Left colon (tissue), 2 donors: ENCODE data around the gene TPST1. TPM values are rescaled to one million over a fixed set of nuclear protein-coding genes. Genes with fewer than 3 reads are reported as not detected.

Experiments used
- ATAC-seq: fragments of 200-7000 bp; cut with Tn5 transposase; one replicate; pipeline ENCODE4 v1.9.1; 2020; ENCODE audit warnings: mild to moderate bottlenecking, moderate library complexity
- DNase-seq, 2 donors: peaks; one replicate each; pipeline ENCODE4 v3.0.0-alpha.2; 2020
- intact Hi-C, 2 donors: fragments of 100-400 bp; cut with DNase I in 1 of 2; cut with micrococcal nuclease in 1 of 2; formaldehyde crosslinking; loops; one replicate each; pipeline versions ENCODE4 v1.11.2 to v1.14.0; 2022; cut with DNase I, micrococcal nuclease
- total RNA-seq, 2 donors: library from RNA; stranded (reverse); fragmentation: NEBNext Ultra II Directional; extraction: Animal tissue kit (Norgen Biotek cat#: 25700); gene quantifications; one replicate each; pipeline ENCODE4 v1.2.1, GENCODE V29; 2021
- donor health status: DM: no; HTN: no; CAD: no.
- donor health status: DM: yes; HTN: yes; CAD: no.

The TPST1 gene
- total RNA-seq, 2 donors from 2014 or later = 4.7 TPM

DNA sequence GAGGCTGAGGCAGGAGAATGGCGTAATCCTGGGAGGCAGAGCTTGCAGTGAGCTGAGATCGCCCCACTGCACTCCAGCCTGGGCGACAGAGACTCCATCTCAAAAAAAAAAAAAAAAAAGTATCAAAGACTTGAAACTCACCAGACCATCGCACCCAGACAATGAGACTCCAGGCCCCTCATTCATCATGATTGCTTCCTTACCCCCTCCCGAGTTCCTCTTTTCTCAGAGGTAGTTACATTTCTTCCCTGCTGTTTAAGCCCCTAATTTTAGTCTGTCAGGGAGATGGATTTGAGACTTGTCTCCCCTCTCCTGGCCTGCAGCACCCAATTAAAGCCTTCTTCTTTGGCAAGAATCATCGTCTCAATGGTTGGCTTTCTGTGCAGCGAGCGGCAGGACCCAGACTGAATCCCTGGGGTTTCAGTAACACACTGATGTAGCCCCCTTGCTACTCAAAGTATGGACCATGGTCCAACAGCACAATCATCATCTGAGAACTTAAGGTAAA is 19.4 kb upstream of the TPST1 start:
- intact Hi-C loops = no loop called here
- ATAC-seq = no peak
- DNase-seq = no peak

DNA sequence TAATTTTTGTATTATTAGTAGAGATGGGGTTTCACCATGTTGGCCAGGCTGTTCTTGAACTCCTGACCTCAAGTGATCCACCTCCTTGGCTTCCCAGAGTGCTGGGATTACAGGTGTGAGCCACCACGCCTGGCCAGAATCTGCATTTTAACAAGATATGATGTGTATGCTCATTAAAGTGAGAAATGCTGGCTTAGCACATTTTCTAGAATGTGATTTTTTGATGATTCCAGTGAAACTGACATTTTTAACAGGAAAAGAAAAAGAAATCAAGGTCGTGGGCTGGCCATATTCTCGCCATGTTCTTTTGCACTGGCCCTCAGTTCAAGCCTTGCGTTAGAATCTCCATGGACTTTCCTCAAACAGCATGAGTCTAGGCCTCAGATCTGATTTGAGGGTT is 18.1 kb upstream of the TPST1 start:
- intact Hi-C loops = no loop called here
- DNase-seq = no peak
- ATAC-seq = no peak

GRCh38 chr7:66187905-66188304 is 17.2 kb upstream of the TPST1 start:
- peak in 1 of 2 donors; percentile 34 for DNase-seq
- no peak for ATAC-seq

GRCh38 chr7:66188645-66189044 is 16.5 kb upstream of the TPST1 start:
- no peak for ATAC-seq
- DNase-seq = no peak
- intact Hi-C loops = no loop called here

More at GRCh38 chr7:66187905-66188304, 17.2 kb upstream of the TPST1 start:
- intact Hi-C loops = no loop called here

DNA sequence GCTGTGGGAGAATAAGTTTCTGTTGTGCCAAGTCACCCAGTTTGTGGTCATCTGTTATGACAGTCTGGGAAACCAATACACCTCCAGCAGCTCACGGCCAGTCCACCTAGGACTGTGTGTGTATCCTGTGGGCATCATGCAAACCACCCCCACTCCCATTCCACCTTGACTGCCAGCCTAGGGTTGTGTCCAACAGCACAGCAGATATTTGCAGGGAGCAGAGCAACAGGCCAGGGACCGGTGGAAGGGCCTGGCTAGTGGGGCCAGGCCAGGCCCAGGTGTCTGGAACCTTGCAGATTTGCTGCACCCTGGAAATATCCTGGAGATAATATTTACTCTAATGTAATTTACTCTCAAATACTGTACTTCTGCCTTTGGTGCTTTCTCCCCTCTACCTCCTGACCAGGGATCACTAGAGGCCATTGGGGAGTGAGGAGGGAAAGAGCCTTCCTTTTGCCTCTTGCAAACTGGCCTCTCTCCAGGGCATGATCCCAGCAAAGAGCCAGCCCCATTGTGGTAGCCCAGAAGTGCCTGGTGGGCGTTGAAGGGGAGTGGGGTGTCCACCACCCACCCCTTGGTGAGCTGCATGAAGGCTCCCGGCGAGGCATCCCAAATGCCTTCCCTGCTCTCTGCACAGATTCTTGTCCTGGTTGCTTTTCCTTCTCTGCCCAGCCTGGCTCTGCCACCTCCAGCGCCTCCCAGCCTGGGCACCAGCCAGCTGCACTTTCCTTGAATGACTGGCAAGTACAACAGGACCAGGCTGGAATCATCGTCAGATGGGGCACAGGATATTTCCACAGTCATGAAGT is 15.2 kb upstream of the TPST1 start:
- DNase-seq = no peak
- ATAC-seq = no peak
- intact Hi-C loops = no loop called here

DNA sequence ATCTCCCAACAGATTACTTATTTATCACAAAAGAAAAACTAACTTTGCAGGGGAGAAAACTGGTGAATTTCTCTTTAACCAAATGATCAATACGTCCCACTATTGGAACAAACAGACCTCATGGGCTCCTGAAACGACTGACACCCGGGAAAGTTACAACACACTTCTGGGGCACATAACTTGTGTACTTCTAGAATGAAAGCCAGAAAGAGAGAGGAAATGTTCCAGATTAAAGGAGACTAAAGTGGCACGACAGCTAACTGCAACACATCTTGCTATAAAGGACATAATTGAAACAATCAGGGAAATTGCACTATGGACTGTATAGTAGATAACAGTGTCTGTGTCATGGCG is 14.7 kb upstream of the TPST1 start:
- ATAC-seq = peak; percentile 26
- no peak for DNase-seq
- intact Hi-C loops = no loop called here

DNA sequence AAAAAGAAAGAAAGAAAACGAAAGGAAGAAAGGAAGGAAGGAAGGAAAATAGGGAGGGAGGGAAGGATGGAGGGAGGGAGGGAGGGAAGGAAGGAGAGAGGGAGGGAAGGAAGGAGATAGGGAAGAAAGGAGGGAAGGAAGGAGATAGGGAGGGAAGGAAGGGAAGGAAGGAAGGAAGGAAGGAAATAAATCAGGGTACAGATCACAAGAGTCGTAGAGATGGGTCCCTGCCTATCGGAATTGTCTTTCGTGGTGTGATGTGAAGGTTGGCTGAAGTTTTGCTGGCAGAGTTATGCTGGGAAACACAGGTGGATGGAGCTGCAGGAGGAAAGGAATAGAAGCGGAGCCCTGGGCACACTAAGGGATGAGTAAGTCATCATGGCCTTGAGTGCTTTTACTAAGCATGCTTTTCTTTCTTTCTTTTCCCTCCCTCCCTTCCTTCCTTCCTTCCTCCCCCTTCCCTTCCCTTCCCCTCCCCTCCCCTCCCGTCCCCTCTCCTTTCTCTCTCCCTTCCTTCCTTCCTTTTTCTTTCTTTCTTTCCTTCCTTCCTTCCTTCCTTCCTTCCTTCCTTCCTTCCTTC is 11.9 kb upstream of the TPST1 start:
- DNase-seq = no peak
- ATAC-seq = no peak
- intact Hi-C loops = no loop called here

DNA sequence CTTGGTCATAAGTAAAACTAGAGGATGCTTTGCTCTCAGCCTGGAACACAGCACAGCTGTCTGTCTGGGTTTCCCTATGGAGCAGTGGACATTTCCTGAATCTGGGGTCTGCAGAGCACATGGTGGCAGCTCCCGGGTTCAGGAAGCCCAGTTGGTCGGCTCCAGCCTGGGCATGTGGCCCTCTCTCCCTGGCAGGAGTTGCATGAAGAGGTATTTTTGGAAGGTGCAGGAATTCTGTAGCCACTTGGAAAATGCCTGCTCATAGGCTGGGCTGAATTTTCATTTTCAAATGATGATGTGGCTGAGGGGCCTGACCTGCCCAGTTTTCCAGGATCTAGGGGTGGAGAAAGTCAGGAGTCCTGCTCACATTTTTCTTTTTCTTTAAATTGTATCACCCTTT is 6.7 kb upstream of the TPST1 start:
- ATAC-seq (no peak), DNase-seq (no peak)
- intact Hi-C loops = no loop called here

DNA sequence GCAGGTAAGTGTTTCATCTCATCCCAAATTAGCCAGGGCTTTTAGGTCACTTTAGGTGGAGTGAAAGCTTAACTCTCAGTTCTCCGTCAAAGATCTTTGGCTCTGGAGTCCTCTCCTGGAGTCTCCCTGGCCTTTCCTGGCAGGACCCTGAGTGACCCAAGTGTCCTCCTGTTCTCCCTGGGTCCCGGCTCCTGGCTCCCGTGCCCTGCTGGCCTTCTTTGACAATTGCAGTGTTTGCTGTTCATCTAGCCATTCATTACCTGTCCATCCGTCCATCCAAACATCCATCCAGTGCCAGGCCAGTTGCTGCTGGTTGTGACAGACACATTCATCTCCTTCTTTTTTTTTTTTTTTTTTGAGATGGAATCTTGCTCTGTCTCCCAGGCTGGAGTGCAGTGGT is 6.2 kb upstream of the TPST1 start:
- ATAC-seq (no peak), DNase-seq (no peak)
- intact Hi-C loops = no loop called here

- ATAC-seq = no peak
- no peak for DNase-seq
- intact Hi-C loops = no loop called here
Measured at GRCh38 chr7:66202441-66202840, 2.7 kb upstream of the TPST1 start.

DNA sequence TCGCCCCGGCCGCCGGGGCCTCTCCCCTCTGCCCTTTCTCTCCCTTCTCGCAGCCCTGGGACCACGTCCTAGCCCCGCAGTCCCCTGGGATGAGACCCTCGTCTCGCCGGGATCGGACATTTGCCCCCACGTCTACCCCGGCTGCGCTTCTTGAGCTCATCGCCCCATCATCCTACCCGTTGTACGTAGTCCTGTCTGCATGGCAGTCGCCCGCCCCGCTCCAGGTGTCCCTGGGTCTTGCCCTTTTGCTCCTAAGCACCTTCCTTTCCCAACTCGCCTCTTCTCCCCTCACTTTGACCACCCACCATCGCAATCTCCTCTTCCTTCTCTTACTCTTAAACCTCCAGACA is 582 bp downstream of the TPST1 start:
- intact Hi-C loops = no loop called here
- ATAC-seq (peak; percentile 18), DNase-seq (no peak)

GRCh38 chr7:66206119-66206933 is 1.2 kb downstream of the TPST1 start:
- no peak for ATAC-seq
- DNase-seq = no peak
- intact Hi-C loops = no loop called here

GRCh38 chr7:66206934-66207240 is 1.8 kb downstream of the TPST1 start:
- intact Hi-C loops = no loop called here
- ATAC-seq (no peak), DNase-seq (no peak)

DNA sequence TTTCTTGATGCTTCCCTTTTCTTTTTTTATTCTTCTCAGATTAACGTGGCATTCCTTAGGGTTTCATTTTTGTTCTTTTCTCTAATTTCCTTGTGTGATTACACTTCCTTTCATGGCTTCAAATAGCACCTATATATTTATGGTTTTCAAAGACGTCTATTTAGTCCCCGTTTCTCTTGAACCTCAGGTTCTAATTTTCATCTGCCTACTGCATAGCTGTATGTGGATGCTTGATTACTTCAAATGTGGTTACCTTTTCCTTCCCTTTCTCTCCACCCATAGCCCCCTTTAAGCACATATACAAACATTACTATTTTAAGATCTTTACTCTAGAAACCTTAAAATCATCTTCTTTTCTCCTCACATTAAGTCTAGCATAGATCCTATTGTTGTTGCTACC is 2.4 kb downstream of the TPST1 start:
- ATAC-seq (no peak), DNase-seq (no peak)
- intact Hi-C loops = no loop called here

- ATAC-seq = no peak
- DNase-seq = no peak
- intact Hi-C loops = no loop called here
Measured at GRCh38 chr7:66211429-66211828, 6.3 kb downstream of the TPST1 start.

DNA sequence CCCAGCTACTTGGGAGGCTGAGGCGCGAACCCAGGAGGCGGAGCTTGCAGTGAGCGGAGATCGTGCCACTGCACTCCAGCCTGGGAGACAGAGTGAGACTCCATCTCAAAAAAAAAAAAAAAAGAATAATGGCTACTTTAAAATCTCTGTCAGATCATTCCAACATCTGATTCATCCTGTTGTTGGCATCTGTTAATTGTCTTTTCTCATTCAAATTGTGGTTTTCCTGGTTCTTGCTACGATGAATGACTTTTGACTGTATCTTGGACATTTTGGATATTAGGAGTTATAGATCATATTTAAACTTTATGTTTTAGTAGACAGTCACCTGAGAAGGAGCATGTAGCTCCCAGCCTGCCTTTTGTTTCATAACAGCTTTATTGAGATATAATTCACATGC is 8.5 kb downstream of the TPST1 start:
- DNase-seq (no peak), ATAC-seq (no peak)
- intact Hi-C loops = no loop called here

GRCh38 chr7:66216687-66217086 is 11.6 kb downstream of the TPST1 start:
- intact Hi-C loops = no loop called here
- no peak for ATAC-seq

GRCh38 chr7:66219805-66220204 is 14.7 kb downstream of the TPST1 start:
- intact Hi-C loops = no loop called here
- ATAC-seq (no peak), DNase-seq (no peak)

More at GRCh38 chr7:66216687-66217086, 11.6 kb downstream of the TPST1 start:
- no peak for DNase-seq

DNA sequence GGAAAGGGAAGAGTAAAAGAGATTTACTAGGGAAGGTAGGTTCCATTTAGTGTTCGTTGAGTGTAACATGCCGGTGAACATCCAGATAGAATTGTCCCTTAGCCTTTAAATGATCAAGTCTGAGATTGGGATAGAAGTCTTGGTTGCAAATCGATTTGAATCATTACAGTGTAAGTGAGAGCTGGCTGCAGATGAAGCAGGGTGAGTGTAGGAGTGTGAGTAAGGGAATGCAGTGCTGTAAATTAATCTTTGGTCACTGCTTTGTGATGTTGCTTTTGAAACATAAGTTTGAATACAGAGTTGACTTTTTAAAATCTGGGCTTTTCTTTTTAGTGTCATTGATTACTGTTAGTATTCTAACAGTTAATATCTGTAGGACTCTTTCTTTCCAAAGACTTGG is 16.3 kb downstream of the TPST1 start:
- DNase-seq (no peak), ATAC-seq (no peak)

DNA sequence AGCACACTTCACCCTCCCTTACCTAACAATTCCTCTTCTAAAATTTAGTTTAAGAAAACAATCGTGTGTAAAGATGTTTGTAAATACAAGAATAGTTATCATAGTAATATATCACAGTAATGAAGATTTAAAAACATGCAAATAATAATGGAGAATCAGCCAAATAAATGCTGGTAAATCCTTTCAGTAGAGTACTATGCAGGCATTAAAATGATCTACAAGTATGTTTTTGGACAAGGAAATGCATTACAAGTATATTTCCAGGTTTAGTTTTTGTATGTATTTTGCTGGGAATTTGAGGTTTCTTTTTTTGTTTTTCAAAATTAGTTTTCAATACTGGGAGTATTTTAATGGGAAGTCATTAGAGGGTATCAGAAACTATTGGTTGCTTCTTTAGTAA is 22.7 kb downstream of the TPST1 start:
- DNase-seq = no peak
- intact Hi-C loops = no loop called here
- ATAC-seq = no peak

More for the DNA sequence above, 16.3 kb downstream of the TPST1 start:
- intact Hi-C loops = no loop called here
